Measurements from ENCODE around the gene GRID2.

- TF ChIP-seq POLR2AphosphoS5 (IDR thresholded peaks at IDR 0.05) = no peak
- TF ChIP-seq POLR2A (IDR thresholded peaks at IDR 0.05) = no peak
- no peak for TF ChIP-seq CTCF (IDR thresholded peaks at IDR 0.05)
These were observed 197.7 kb downstream of the GRID2 start for GRCh38 chr4:92501456-92501855.

Measured in breast epithelium (tissue), 3 donors.